ENCODE data around the gene TMEM185A. TPM values are rescaled to one million over a fixed set of nuclear protein-coding genes. Genes with fewer than 3 reads are reported as not detected.

TMEM185A gene
- total RNA-seq, 3 donors from 2014 or later, result 14.1 to 26.3 (median 20.4) TPM

DNA sequence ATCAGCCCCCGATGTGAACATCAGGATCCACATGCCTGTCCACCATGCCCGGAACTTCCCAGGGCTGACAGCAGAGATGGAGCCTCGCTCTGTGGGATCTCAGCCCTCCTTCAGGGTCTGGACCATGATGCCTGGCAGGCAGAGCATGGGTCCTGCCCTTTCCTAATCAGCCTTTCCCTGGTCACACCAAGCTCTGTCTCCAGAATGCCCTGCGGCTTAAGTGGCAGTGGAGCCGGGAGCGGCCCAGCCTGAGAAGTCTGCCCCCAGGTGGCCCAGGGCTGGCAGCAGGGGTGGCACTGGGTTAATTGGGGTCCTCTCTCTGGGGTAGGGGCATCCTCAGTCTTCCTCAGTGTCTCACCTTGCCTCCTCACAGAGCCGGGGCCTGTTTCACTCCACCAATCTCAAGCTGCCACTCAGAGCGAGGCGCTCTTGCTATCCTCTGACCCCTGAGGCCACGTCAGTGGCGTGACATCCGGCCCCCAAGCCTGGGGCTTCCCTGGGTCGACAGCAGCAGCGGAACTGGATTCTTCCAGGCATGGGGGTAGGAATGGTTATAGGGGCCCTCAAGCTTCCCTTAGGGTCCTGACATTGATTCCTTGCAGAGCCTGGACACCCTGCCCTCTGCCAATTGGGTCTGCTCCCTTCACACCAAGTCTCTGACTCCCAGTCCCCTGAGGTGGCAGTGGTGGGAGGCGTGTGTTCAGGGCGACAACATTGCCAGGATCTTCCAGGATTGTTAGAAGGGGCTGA lies 20.8 kb upstream of the TMEM185A start:
- H3K36me3 ChIP-seq (ENCODE audit: low read depth), result no peaks in the 10 kb centered on the region
- DNase-seq (no peak), ATAC-seq (no peak)
- TF ChIP-seq, protein P1, sequence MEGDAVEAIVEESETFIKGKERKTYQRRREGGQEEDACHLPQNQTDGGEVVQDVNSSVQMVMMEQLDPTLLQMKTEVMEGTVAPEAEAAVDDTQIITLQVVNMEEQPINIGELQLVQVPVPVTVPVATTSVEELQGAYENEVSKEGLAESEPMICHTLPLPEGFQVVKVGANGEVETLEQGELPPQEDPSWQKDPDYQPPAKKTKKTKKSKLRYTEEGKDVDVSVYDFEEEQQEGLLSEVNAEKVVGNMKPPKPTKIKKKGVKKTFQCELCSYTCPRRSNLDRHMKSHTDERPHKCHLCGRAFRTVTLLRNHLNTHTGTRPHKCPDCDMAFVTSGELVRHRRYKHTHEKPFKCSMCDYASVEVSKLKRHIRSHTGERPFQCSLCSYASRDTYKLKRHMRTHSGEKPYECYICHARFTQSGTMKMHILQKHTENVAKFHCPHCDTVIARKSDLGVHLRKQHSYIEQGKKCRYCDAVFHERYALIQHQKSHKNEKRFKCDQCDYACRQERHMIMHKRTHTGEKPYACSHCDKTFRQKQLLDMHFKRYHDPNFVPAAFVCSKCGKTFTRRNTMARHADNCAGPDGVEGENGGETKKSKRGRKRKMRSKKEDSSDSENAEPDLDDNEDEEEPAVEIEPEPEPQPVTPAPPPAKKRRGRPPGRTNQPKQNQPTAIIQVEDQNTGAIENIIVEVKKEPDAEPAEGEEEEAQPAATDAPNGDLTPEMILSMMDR (IDR thresholded peaks at IDR 0.05), result no peak
- intact Hi-C loops (cut with DNase I, micrococcal nuclease), result no loop called here
- H3K9me3 ChIP-seq, result no peaks in the 10 kb centered on the region
- no peak overlapping the region for H3K4me3 ChIP-seq
- H3K4me1 ChIP-seq (ENCODE audit: low read depth), result no peaks in the 10 kb centered on the region

DNA sequence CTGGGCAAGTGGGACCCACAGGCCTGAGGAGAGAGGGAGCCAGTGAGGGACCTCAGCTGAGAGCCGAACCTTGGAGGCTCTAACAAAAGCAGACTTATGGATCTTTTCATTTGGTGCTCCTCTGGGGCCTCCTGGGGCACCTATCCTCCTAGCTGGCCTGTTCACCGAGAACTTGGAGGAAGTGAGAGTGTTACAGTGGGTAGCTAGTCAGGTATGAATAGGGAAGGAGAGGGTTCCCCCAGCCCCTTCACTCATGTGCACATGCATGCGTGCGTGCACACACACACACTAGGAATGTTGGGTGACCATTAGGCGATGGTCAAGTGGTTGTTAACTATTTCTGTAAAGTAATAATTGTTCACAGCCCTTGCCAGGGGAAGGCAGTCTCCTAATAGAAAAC lies 18.6 kb upstream of the TMEM185A start:
- intact Hi-C loops (cut with DNase I, micrococcal nuclease), result no loop called here
- H3K9me3 ChIP-seq, result no peaks in the 10 kb centered on the region
- TF ChIP-seq, protein P1 (IDR thresholded peaks at IDR 0.05), result no peak

DNA sequence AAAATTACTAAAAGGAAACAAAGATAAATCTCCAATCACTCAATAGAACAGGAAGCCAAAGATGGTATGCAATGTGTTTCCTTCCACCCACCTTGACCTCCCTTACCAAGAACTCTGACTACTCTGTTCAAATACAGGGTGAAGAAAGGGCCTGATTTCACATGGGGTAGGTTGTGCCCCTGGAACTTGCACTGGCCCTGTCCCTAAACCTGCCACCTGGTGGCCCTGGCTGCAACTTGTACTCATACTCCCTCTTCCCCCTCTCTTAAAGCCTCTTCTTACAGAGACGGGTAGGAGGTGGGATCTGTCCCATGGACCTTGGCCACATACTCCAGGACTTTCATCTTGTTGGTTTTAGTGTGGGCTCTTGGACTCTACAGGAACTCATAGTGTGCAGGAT lies 17.3 kb upstream of the TMEM185A start:
- intact Hi-C loops (cut with DNase I, micrococcal nuclease), result no loop called here
- H3K9me3 ChIP-seq, result no peaks in the 10 kb centered on the region
- ATAC-seq, result no peak
- H3K4me1 ChIP-seq (ENCODE audit: low read depth), result no peaks in the 10 kb centered on the region
- TF ChIP-seq, protein P1 (IDR thresholded peaks at IDR 0.05), result no peak
- DNase-seq, result peak in 1 of 3 donors; percentile 4
- no peak overlapping the region for H3K4me3 ChIP-seq
- no peaks in the 10 kb centered on the region for H3K36me3 ChIP-seq (ENCODE audit: low read depth)

More for the DNA sequence above, 18.6 kb upstream of the TMEM185A start:
- H3K4me3 ChIP-seq, result no peak overlapping the region
- no peak for ATAC-seq
- DNase-seq, result no peak
- H3K36me3 ChIP-seq (ENCODE audit: low read depth), result no peaks in the 10 kb centered on the region
- H3K4me1 ChIP-seq (ENCODE audit: low read depth), result no peaks in the 10 kb centered on the region

DNA sequence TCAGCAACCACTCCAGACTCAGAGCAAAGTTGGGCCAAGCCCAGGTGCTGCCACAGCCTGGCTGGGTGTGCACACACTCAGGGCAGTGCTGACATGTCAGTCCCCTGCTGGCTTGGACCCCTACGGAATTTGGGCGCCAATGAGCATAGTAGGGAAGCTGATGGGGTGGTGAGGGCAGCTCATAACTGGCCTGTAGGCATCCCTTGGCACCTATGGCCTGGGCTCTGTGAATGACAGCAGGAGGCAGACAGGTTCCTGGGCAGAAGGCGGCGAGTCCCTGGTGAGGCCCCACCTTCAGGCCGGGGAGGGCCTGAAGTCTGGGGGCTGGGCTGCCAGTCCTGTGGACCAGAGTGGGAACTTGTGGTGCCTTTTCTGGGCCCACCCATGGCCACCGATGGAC lies 15.9 kb upstream of the TMEM185A start:
- TF ChIP-seq, protein P1 (IDR thresholded peaks at IDR 0.05), result no peak
- no peaks in the 10 kb centered on the region for H3K9me3 ChIP-seq
- H3K4me1 ChIP-seq (ENCODE audit: low read depth), result no peaks in the 10 kb centered on the region
- intact Hi-C loops (cut with DNase I, micrococcal nuclease), result no loop called here
- DNase-seq (no peak), ATAC-seq (no peak)
- no peaks in the 10 kb centered on the region for H3K36me3 ChIP-seq (ENCODE audit: low read depth)
- H3K4me3 ChIP-seq, result no peak overlapping the region

DNA sequence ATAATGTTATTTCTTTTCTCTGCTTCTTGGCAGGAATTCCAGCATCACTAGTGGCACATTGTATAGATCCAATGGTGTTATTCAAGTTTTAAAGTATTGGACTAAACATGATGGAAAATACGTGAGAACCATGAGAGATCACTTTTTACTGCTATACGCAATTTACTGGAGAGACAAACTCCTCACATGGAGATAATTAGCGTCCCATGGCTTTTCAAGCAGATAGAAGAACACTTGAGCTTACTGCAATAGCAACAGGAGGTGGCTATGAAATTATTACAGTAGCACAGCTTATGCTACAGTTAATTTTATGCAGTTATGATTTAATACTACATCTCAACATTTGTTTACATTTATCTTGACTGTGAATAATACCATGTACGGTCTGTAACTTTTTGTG lies 11.9 kb upstream of the TMEM185A start:
- TF ChIP-seq, protein P1 (IDR thresholded peaks at IDR 0.05), result no peak
- Histone ChIP-seq H3K4me1 (ENCODE audit: low read depth) (no peaks in the 10 kb centered on the region), H3K4me3 (no peak overlapping the region), H3K9me3 (no peaks in the 10 kb centered on the region), H3K36me3 (ENCODE audit: low read depth) (no peaks in the 10 kb centered on the region)
- ATAC-seq, result no peak
- intact Hi-C loops (cut with DNase I, micrococcal nuclease), result no loop called here
- DNase-seq, result no peak
